ENCODE results near the gene MAZ. TPM values are rescaled to one million over a fixed set of nuclear protein-coding genes. Genes with fewer than 3 reads are reported as not detected.

The MAZ gene
- total and polyA plus RNA-seq, 2 of the 13 experiments (the other 11 are each of a cell fraction or from before 2014, with no cell fraction given): 203 to 277 TPM

DNA sequence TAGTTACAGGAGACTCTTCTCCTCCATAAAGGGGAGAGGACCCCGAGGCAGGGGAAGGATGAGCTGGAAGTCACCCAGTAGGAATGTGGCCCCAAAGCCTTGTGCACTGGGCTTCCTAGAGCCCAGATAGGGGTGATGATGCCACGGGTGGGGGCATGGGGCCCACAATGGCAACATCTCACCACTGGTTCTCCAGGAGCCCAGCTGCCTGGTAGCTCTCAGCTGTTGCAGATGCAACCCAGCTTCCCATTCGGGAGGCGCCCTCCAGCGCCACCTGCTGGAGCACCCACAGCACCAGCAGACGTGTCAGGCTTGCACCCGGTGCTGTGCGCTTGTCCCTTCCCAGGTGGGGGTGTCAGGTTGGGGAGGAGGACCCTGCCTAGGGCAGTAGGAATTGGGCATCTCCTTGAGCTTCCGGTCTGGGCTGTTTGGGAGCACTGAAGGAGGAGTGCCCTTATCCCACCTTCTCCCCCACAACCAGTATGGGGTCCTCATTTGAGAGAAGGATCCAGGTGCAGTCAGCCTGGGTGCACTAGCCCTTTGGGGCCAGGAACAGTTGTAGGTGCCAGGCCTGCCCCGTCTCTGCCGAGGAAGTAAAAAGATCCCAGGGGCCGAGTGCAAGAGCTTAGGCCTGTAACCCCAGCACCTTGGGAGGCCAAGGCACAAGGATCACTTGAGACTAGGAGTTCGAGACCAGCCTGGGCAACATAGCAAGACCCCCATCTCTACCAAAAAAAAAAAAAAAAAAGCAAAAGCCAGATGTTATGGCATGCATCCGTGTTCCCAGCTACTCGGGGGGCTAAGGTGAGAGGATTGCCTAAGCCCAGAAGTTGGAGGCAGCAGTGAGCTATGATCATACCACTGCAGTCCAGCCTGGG, 42.3 kb downstream of the MAZ start (continued):
- TF ChIP-seq ZNF282 (IDR thresholded peaks at IDR 0.05; ENCODE audit: partially characterized antibody) (no peak), SAP130 (CRISPR knock-in tag; IDR thresholded peaks at IDR 0.05; ENCODE audit: low read depth) (peak; percentile 78), TCF7L2 (IDR thresholded peaks at IDR 0.05; ENCODE audit: low read depth, low read length) (no peak), ZNF564 (CRISPR knock-in tag; IDR thresholded peaks at IDR 0.05) (no peak), ZNF788 (CRISPR knock-in tag; IDR thresholded peaks at IDR 0.05; ENCODE audit: borderline replicate concordance) (peak; percentile 58; the same call in 1 of the 2 replicates), REXO4 (CRISPR knock-in tag; IDR thresholded peaks at IDR 0.05; ENCODE audit: borderline replicate concordance) (no peak), HNRNPK (IDR thresholded peaks at IDR 0.05; ENCODE audit: low read depth, low read length, poor library complexity, severe bottlenecking) (no peak), FOSL2 (CRISPR knock-in tag; IDR thresholded peaks at IDR 0.05) (peak; percentile 66), ZIK1 (CRISPR knock-in tag; IDR thresholded peaks at IDR 0.05; ENCODE audit: borderline replicate concordance, low read depth) (no peak), EEA1 (CRISPR knock-in tag; IDR thresholded peaks at IDR 0.05; ENCODE audit: borderline replicate concordance) (no peak; the same call in 1 of the 2 replicates), ZNF230 (CRISPR knock-in tag; IDR thresholded peaks at IDR 0.05) (no peak), WIZ (CRISPR knock-in tag; IDR thresholded peaks at IDR 0.05) (no peak), ZNF766 (CRISPR knock-in tag; IDR thresholded peaks at IDR 0.05; ENCODE audit: borderline replicate concordance) (0 out of 2 replicates have a peak, but pooled peaks have one; percentile 60), KDM6A (CRISPR knock-in tag; IDR thresholded peaks at IDR 0.05; ENCODE audit: low read depth) (no peak), CEBPB (IDR thresholded peaks at IDR 0.05; ENCODE audit: borderline replicate concordance, low read depth, low read length) (no peak), SALL2 (CRISPR knock-in tag; IDR thresholded peaks at IDR 0.05) (peak; percentile 64), ZNF614 (CRISPR knock-in tag; IDR thresholded peaks at IDR 0.05; ENCODE audit: borderline replicate concordance) (peak; percentile 29; the same call in 1 of the 2 replicates), ZNF619 (CRISPR knock-in tag; IDR thresholded peaks at IDR 0.05) (0 out of 2 replicates have a peak, but pooled peaks have one; percentile 24), RFX5 (IDR thresholded peaks at IDR 0.05; ENCODE audit: low read depth, low read length) (no peak), GTF2F1 (IDR thresholded peaks at IDR 0.05; ENCODE audit: low read length) (no peak), ZNF792 (CRISPR knock-in tag; IDR thresholded peaks at IDR 0.05) (no peak), ISL2 (CRISPR knock-in tag; IDR thresholded peaks at IDR 0.05) (no peak)
- TF ChIP-seq, protein P1, sequence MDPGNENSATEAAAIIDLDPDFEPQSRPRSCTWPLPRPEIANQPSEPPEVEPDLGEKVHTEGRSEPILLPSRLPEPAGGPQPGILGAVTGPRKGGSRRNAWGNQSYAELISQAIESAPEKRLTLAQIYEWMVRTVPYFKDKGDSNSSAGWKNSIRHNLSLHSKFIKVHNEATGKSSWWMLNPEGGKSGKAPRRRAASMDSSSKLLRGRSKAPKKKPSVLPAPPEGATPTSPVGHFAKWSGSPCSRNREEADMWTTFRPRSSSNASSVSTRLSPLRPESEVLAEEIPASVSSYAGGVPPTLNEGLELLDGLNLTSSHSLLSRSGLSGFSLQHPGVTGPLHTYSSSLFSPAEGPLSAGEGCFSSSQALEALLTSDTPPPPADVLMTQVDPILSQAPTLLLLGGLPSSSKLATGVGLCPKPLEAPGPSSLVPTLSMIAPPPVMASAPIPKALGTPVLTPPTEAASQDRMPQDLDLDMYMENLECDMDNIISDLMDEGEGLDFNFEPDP (CRISPR knock-in tag; conservative IDR thresholded peaks at IDR 0.05): no peak
- TF ChIP-seq, protein P2, sequence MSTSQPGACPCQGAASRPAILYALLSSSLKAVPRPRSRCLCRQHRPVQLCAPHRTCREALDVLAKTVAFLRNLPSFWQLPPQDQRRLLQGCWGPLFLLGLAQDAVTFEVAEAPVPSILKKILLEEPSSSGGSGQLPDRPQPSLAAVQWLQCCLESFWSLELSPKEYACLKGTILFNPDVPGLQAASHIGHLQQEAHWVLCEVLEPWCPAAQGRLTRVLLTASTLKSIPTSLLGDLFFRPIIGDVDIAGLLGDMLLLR (CRISPR knock-in tag; IDR thresholded peaks at IDR 0.05): no peak
- TF ChIP-seq, protein P3, sequence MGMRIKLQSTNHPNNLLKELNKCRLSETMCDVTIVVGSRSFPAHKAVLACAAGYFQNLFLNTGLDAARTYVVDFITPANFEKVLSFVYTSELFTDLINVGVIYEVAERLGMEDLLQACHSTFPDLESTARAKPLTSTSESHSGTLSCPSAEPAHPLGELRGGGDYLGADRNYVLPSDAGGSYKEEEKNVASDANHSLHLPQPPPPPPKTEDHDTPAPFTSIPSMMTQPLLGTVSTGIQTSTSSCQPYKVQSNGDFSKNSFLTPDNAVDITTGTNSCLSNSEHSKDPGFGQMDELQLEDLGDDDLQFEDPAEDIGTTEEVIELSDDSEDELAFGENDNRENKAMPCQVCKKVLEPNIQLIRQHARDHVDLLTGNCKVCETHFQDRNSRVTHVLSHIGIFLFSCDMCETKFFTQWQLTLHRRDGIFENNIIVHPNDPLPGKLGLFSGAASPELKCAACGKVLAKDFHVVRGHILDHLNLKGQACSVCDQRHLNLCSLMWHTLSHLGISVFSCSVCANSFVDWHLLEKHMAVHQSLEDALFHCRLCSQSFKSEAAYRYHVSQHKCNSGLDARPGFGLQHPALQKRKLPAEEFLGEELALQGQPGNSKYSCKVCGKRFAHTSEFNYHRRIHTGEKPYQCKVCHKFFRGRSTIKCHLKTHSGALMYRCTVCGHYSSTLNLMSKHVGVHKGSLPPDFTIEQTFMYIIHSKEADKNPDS (CRISPR knock-in tag; IDR thresholded peaks at IDR 0.05): no peak
- TF ChIP-seq, protein P4, sequence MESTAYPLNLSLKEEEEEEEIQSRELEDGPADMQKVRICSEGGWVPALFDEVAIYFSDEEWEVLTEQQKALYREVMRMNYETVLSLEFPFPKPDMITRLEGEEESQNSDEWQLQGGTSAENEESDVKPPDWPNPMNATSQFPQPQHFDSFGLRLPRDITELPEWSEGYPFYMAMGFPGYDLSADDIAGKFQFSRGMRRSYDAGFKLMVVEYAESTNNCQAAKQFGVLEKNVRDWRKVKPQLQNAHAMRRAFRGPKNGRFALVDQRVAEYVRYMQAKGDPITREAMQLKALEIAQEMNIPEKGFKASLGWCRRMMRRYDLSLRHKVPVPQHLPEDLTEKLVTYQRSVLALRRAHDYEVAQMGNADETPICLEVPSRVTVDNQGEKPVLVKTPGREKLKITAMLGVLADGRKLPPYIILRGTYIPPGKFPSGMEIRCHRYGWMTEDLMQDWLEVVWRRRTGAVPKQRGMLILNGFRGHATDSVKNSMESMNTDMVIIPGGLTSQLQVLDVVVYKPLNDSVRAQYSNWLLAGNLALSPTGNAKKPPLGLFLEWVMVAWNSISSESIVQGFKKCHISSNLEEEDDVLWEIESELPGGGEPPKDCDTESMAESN (CRISPR knock-in tag; conservative IDR thresholded peaks at IDR 0.05): peak; percentile 77; the same call in 1 of the 2 replicates

Measured in HepG2 (cell line).